Kidney epithelial cell (primary cell): ENCODE measurements around the gene NEK1. TPM values are rescaled to one million over a fixed set of nuclear protein-coding genes. Genes with fewer than 3 reads are reported as not detected.
"Not testable (repeated sequence)": the region's sequence is repeated elsewhere in the genome, so short reads cannot be mapped to it uniquely, and the experiment has no call there.

Source experiments
- DNase-seq: peaks from one replicate; pipeline ENCODE4 v3.0.0-alpha.2; 2010; ENCODE audit warnings: low read depth
- H3K27me3 ChIP-seq: 2 replicates; pipeline ENCODE4 v1.6.0; 2011; ENCODE audit warnings: low read length; ENCODE audit not compliant: control insufficient read depth, insufficient read depth
- H3K36me3 ChIP-seq: 2 replicates; pipeline ENCODE4 v1.5.1; 2011; ENCODE audit warnings: low read length; ENCODE audit not compliant: control insufficient read depth, insufficient read depth
- H3K4me3 ChIP-seq: 2 replicates; pipeline ENCODE4 v1.5.1; 2011; ENCODE audit warnings: low read depth, mild to moderate bottlenecking, control low read depth, low read length
- CTCF ChIP-seq: IDR thresholded peaks from 2 replicates; pipeline ENCODE4 v1.5.1; 2011; ENCODE audit warnings: mild to moderate bottlenecking, moderate library complexity, low read length, control low read depth, inconsistent platforms; ENCODE audit not compliant: insufficient read depth, poor library complexity, severe bottlenecking
- total RNA-seq: library from RNA; depleted of rRNA; stranded (reverse); fragments of >200 nt; gene quantifications from 2 replicates; pipeline ENCODE4 v1.2.3, GENCODE V29; 2015

Gene NEK1
- total RNA-seq, 1 donor from 2014 or later, result 13.2 TPM

- Histone ChIP-seq H3K27me3 (no peaks in the 10 kb centered on the region), H3K36me3 (no peaks in the 10 kb centered on the region), H3K4me3 (no peak overlapping the region)
- TF ChIP-seq CTCF, result no peak
- no peak for DNase-seq
Measured at GRCh38 chr4:169628579-169628978, 16.2 kb upstream of the NEK1 start.

- Histone ChIP-seq H3K36me3 (no peaks in the 10 kb centered on the region), H3K4me3 (no peak overlapping the region), H3K27me3 (no peaks in the 10 kb centered on the region)
- TF ChIP-seq CTCF, result no peak
- no peak for DNase-seq
Measured at GRCh38 chr4:169627307-169627706, 14.9 kb upstream of the NEK1 start.

- Histone ChIP-seq H3K36me3 (no peaks in the 10 kb centered on the region), H3K4me3 (no peak overlapping the region), H3K27me3 (no peaks in the 10 kb centered on the region)
- no peak for TF ChIP-seq CTCF
- DNase-seq, result no peak
Measured at GRCh38 chr4:169626331-169627282, 14.2 kb upstream of the NEK1 start.

GRCh38 chr4:169625886-169626285, 13.5 kb upstream of the NEK1 start:
- H3K4me3 ChIP-seq, result no peak overlapping the region
- no peaks in the 10 kb centered on the region for H3K36me3 ChIP-seq
- TF ChIP-seq CTCF, result no peak
- no peak for DNase-seq
- no peaks in the 10 kb centered on the region for H3K27me3 ChIP-seq

- H3K27me3 ChIP-seq, DNase-seq, H3K36me3 ChIP-seq, H3K4me3 ChIP-seq: not testable (repeated sequence)
Measured at GRCh38 chr4:169624012-169624411, 11.6 kb upstream of the NEK1 start.

- no peak for DNase-seq
- Histone ChIP-seq H3K36me3 (no peaks in the 10 kb centered on the region), H3K27me3 (no peaks in the 10 kb centered on the region), H3K4me3 (peak overlapping the region; percentile 6)
- TF ChIP-seq CTCF, result no peak
Measured at GRCh38 chr4:169622566-169622965, 10.2 kb upstream of the NEK1 start.
